Gastrocnemius medialis (tissue), 4 donors: ENCODE measurements around the gene DNAAF2. TPM values are rescaled to one million over a fixed set of nuclear protein-coding genes. Genes with fewer than 3 reads are reported as not detected.

Experiments used
- ATAC-seq, 2 donors: fragments of 150-250 bp; one replicate each; pipeline ENCODE4 v1.9.1; 2016
- DNase-seq, 2 donors: peaks; one replicate each; pipeline ENCODE4 v3.0.0-alpha.2; 2019
- H3K27ac ChIP-seq, 4 donors: fragments of 200-600 bp; sonication (generic); 1 replicate in 1 of 4; 2 replicates in 3 of 4; pipeline ENCODE4 v1.5.1; 2016 to 2018; ENCODE audit warnings: mild to moderate bottlenecking in 2 of 4, moderate library complexity in 1 of 4
- H3K27me3 ChIP-seq, 3 donors: fragments of 200-600 bp; sonication (generic) in 2 of 3; 1 replicate in 1 of 3; 2 replicates in 2 of 3; pipeline versions ENCODE4 v1.5.1 to v1.6.0; 2016 to 2019; ENCODE audit warnings: mild to moderate bottlenecking in 1 of 3, moderate library complexity in 1 of 3
- H3K36me3 ChIP-seq, 2 donors: fragments of 200-600 bp; sonication (generic) in 1 of 2; one replicate each; pipeline ENCODE4 v1.5.1; 2017 to 2018
- H3K4me1 ChIP-seq, 2 donors: fragments of 200-600 bp; sonication (generic) in 1 of 2; one replicate each; pipeline ENCODE4 v1.5.1; 2016 to 2017; ENCODE audit warnings: mild to moderate bottlenecking in 2 of 2
- H3K4me3 ChIP-seq, 4 donors: fragments of 200-600 bp; sonication (generic) in 3 of 4; 1 replicate in 1 of 4; 2 replicates in 3 of 4; pipeline ENCODE4 v1.5.1; 2016 to 2019; ENCODE audit warnings: mild to moderate bottlenecking in 2 of 4
- H3K9me3 ChIP-seq, 3 donors: fragments of 200-600 bp; sonication (generic) in 2 of 3; 1 replicate in 1 of 3; 2 replicates in 2 of 3; pipeline ENCODE4 v1.5.1; 2016 to 2019
- POLR2A ChIP-seq, 2 donors: fragments of 450-650 bp; IDR thresholded peaks; one replicate each; pipeline ENCODE4 v1.6.1; 2017; ENCODE audit warnings: antibody characterized with exemption in 2 of 2, mild to moderate bottlenecking in 2 of 2, moderate library complexity in 2 of 2
- in situ Hi-C, 4 donors: fragments of 200-750 bp; cut with MboI; loops; one replicate each; pipeline versions ENCODE4 v1.15.0 to v1.8.0; 2017; ENCODE audit warnings: low sequenced_read_pairs in 4 of 4
- intact Hi-C: fragments of 100-400 bp; cut with DNase I; formaldehyde crosslinking; loops from one replicate; pipeline ENCODE4 v1.15.1; 2023; ENCODE audit warnings: low total_unique reads
- total RNA-seq, 4 donors: library from RNA; depleted of rRNA; stranded (reverse); fragments of >200 nt; gene quantifications; one replicate each; pipeline versions ENCODE4 v1.1.0 to v1.2.3, GENCODE V29; 2016
- TF ChIP-seq, protein P1 (sequence below), 5 experiments: fragments of 450-650 bp in 3 of 5; fragments of 200-600 bp in 2 of 5; sonication (generic) in 2 of 5; IDR thresholded peaks in 4 of 5; conservative IDR thresholded peaks in 1 of 5; 1 replicate in 4 of 5; 2 replicates in 1 of 5; pipeline ENCODE4 v1.5.1; 2016 to 2019; ENCODE audit warnings: antibody characterized with exemption in 5 of 5, mild to moderate bottlenecking in 3 of 5, moderate library complexity in 3 of 5

The DNAAF2 gene
- total RNA-seq, 4 donors from 2014 or later, result 5.6 to 8.4 (median 6.9) TPM

DNA sequence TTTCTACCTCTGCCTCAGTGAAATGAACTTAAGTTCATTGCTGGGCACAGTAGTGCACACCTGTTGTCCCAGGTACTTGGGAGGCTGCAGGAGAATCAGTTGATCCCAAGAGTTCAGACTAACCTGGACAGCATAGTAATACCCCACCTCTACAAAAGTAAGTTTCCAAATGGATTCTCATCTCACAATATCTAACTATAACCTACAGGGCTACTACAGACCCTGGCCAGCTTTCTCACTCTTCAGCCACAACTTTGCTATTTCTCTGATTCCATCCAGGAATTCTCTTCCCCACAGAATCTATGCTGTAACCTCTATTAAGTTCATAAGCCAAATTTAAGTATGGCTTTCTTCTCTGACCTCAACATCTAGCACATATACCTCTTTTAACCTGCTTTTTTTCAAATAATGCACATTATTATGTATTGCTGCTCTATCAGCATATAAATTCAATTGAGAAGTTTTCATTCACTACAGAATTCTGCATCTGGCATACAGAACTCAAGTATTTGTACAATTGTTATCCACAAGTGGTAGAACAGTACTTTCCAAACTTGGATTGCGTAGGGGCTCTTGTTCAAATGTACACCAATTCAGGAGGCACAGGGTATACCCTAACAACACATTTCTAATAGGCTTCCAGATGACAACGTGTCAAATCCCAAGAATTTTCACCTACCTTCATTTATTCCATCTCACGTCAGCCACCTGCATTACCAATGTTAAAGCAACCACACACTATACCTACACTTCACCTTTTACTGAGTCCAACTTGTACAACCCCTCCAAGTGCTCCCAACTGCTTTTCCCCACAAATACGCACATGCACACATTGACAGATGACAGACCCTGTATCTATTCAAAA is 52.7 kb downstream of the DNAAF2 start:
- TF ChIP-seq, protein P1, sequence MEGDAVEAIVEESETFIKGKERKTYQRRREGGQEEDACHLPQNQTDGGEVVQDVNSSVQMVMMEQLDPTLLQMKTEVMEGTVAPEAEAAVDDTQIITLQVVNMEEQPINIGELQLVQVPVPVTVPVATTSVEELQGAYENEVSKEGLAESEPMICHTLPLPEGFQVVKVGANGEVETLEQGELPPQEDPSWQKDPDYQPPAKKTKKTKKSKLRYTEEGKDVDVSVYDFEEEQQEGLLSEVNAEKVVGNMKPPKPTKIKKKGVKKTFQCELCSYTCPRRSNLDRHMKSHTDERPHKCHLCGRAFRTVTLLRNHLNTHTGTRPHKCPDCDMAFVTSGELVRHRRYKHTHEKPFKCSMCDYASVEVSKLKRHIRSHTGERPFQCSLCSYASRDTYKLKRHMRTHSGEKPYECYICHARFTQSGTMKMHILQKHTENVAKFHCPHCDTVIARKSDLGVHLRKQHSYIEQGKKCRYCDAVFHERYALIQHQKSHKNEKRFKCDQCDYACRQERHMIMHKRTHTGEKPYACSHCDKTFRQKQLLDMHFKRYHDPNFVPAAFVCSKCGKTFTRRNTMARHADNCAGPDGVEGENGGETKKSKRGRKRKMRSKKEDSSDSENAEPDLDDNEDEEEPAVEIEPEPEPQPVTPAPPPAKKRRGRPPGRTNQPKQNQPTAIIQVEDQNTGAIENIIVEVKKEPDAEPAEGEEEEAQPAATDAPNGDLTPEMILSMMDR (IDR thresholded peaks at IDR 0.05 in 4 of 5, conservative IDR thresholded peaks at IDR 0.05 in 1 of 5), result no peak
- peaks cover 0 to 34% of the 10 kb centered on the region in 2 donors for H3K36me3 ChIP-seq
- ATAC-seq (no peak), DNase-seq (no peak)
- no peak overlapping the region for H3K27ac ChIP-seq
- in situ Hi-C loops, result loop anchor here in 1 of 4 donors (10.0 kb wide), 1 partner anchor 52 kb away; the partner anchor contains the start of gene DNAAF2
- no peaks in the 10 kb centered on the region for H3K9me3 ChIP-seq
- intact Hi-C loops, result no loop called here
- H3K27me3 ChIP-seq, result no peaks in the 10 kb centered on the region
- H3K4me3 ChIP-seq, result no peak overlapping the region
- H3K4me1 ChIP-seq, result peaks cover 37 to 38% of the 10 kb centered on the region in 2 donors

DNA sequence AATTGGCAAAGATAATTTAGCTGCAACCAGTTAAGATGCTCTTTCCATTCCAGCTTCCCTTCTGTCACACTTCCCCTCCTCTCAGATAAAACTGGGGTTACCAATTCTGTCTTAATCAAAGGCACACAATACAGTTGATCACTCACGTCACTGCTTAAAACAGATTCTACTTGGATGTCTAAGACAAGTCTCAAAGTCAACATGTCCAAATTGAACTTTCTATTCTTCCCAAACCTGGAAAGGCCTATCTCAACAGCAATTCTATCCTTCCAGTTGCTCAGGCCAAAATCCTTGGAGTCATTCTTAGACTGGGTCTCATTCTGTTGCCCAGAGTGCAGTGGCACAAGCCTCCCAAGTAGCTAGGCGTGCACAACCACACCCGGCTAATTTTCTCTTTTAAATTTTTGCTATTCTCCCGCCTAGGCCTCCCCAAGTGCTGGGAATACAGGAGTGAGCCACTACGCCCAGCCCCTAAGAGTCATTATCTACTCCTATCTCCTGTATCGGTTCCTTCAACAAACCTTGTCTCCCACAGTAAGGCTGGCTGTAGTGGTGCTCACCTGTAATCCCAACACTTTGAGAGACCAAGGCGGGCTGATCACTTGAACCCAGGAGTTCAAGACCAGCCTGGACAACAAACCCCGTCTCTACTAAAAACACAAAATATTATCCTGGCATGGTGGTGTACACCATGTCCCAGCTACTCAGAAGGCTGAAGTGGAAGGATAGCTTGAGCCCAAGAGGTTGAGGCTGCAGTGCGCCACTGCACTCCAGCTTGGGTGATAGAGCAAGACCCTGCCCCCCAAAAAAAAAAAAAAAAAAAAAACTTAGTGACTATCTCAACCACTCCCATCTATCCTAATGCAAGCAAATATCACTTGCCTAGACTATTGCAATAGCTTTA is 53.6 kb downstream of the DNAAF2 start:
- Histone ChIP-seq H3K4me3 (no peak overlapping the region), H3K36me3 (peaks cover 0 to 42% of the 10 kb centered on the region in 2 donors), H3K27ac (no peak overlapping the region), H3K4me1 (peaks cover 37 to 38% of the 10 kb centered on the region in 2 donors), H3K27me3 (no peaks in the 10 kb centered on the region), H3K9me3 (no peaks in the 10 kb centered on the region)
- intact Hi-C loops (no loop called here), in situ Hi-C loops (loop anchor here in 1 of 4 donors (10.0 kb wide), 1 partner anchor 53 kb away; the partner anchor contains the start of gene DNAAF2)
- DNase-seq (no peak), ATAC-seq (no peak)
- TF ChIP-seq POLR2A (IDR thresholded peaks at IDR 0.05), result no peak
- TF ChIP-seq, protein P1 (IDR thresholded peaks at IDR 0.05 in 4 of 5, conservative IDR thresholded peaks at IDR 0.05 in 1 of 5), result no peak

DNA sequence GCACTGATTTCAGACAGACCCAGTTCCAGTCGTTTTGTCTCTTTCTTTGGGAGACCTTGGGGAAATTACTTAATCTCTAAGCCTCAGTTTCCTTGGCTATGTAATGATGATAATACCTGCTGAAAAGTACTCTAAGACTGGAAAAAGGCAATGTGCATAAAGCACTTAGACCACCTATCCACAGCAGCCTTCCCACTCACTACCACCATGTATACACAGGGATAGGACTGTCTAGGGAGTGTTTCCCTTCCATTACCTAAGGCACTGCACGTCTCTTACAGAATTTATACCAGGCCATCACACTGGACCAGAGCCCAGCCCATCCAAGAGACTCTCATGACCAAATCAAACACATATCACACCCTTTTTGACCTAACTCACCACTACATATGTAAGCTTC is 55.2 kb downstream of the DNAAF2 start:
- no peaks in the 10 kb centered on the region for H3K9me3 ChIP-seq
- H3K4me1 ChIP-seq, result peaks cover 30 to 31% of the 10 kb centered on the region in 2 donors
- no peak for ATAC-seq
- TF ChIP-seq, protein P1 (IDR thresholded peaks at IDR 0.05 in 4 of 5, conservative IDR thresholded peaks at IDR 0.05 in 1 of 5), result no peak
- TF ChIP-seq POLR2A (IDR thresholded peaks at IDR 0.05), result no peak
- intact Hi-C loops, result no loop called here
- H3K36me3 ChIP-seq, result peaks cover 0 to 44% of the 10 kb centered on the region in 2 donors
- no peak overlapping the region for H3K27ac ChIP-seq
- DNase-seq, result no peak
- in situ Hi-C loops, result loop anchor here in 1 of 4 donors (10.0 kb wide), 1 partner anchor 55 kb away; the partner anchor contains the start of gene DNAAF2
- no peak overlapping the region for H3K4me3 ChIP-seq
- no peaks in the 10 kb centered on the region for H3K27me3 ChIP-seq

DNA sequence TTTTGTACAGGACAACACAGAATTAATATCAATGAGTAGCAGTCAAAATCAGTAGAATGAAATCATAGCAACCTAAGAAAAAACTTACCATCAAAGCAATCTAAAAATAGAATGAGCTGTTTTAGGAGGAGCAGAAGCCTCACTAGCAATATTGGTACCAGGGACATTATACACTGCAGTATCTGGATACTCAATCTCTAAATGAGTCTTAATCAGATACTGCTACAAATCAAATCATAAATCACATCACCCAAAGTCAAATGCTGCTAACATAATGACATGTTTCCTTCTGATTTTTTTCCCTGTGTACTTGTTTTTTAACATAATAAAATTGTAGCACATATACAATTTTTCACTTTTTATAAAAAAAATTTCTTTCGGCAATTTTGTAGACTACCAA is 56.9 kb downstream of the DNAAF2 start:
- Histone ChIP-seq H3K9me3 (no peaks in the 10 kb centered on the region), H3K36me3 (peaks cover 0 to 27% of the 10 kb centered on the region in 2 donors)

More for the DNA sequence above, 56.9 kb downstream of the DNAAF2 start:
- no peak for TF ChIP-seq POLR2A (IDR thresholded peaks at IDR 0.05)
- TF ChIP-seq, protein P1 (IDR thresholded peaks at IDR 0.05 in 4 of 5, conservative IDR thresholded peaks at IDR 0.05 in 1 of 5), result no peak
- Histone ChIP-seq H3K4me1 (peaks cover 15 to 21% of the 10 kb centered on the region in 2 donors), H3K27ac (no peak overlapping the region), H3K4me3 (no peak overlapping the region), H3K27me3 (no peaks in the 10 kb centered on the region)
- in situ Hi-C loops, result no loop called here
- intact Hi-C loops, result no loop called here
- DNase-seq, result no peak
- ATAC-seq, result no peak

Other genes with a start within 250 kb of the DNAAF2 start
- gene RPS29, start 48.9 kb downstream of the DNAAF2 start, total RNA-seq, result over 10,000 TPM in 1 of 4 donors, 1,000 to 10,000 TPM in 3; 6,799 to 10,395 (median 8,793) TPM
- 1 to 10 TPM; 1.3 to 5.8 (median 3.7) TPM for gene LRR1, start 36.3 kb downstream of the DNAAF2 start, total RNA-seq
- gene RPL36AL, start 14.6 kb downstream of the DNAAF2 start, total RNA-seq, result 100 to 1,000 TPM; 156 to 226 (median 203) TPM
- gene MGAT2, start 14.4 kb downstream of the DNAAF2 start, total RNA-seq, result 10 to 100 TPM in 2 of 4 donors, 1 to 10 TPM in 2; 7.2 to 11.5 (median 9.6) TPM
- 1 to 10 TPM in 2 of 4 donors, not detected in 2; 1.5 to 3.6 TPM for gene POLE2, start 53.0 kb upstream of the DNAAF2 start, total RNA-seq
- gene KLHDC1, start 57.9 kb upstream of the DNAAF2 start, total RNA-seq, result 1 to 10 TPM; 4.1 to 7.2 (median 4.7) TPM
- gene KLHDC2, start 132.9 kb upstream of the DNAAF2 start, total RNA-seq, result 10 to 100 TPM; 73.9 to 96.5 (median 82.3) TPM
- gene NEMF, start 217.5 kb upstream of the DNAAF2 start, total RNA-seq, result 10 to 100 TPM; 56.5 to 71.1 (median 65.2) TPM